ENCODE measurements around the gene GALNT17.
A peak's percentile ranks its signal among the peaks of the same experiment; 100 is the strongest.
"Not testable (repeated sequence)": the region's sequence is repeated elsewhere in the genome, so short reads cannot be mapped to it uniquely, and the experiment has no call there.

The GALNT17 gene

GRCh38 chr7:71695186-71695585, 563.2 kb downstream of the GALNT17 start:
- DNase-seq (no peak), ATAC-seq (no peak)

- ATAC-seq = no peak
Measured at GRCh38 chr7:71696511-71696910, 564.6 kb downstream of the GALNT17 start.

GRCh38 chr7:71697400-71697799, 565.5 kb downstream of the GALNT17 start:
- ATAC-seq (no peak), DNase-seq (no peak)

More at GRCh38 chr7:71696511-71696910, 564.6 kb downstream of the GALNT17 start:
- no peak for DNase-seq

- no peak for ATAC-seq
Measured at GRCh38 chr7:71705217-71705616, 573.3 kb downstream of the GALNT17 start.

GRCh38 chr7:71705901-71706596, 574.1 kb downstream of the GALNT17 start:
- no peak for DNase-seq
- no peak for ATAC-seq

More at GRCh38 chr7:71705217-71705616, 573.3 kb downstream of the GALNT17 start:
- DNase-seq = no peak

GRCh38 chr7:71706597-71706975, 574.6 kb downstream of the GALNT17 start:
- ATAC-seq = no peak
- no peak for DNase-seq

- ATAC-seq (no peak), DNase-seq (no peak)
Measured at GRCh38 chr7:71707041-71707440, 575.1 kb downstream of the GALNT17 start.

- no peak for DNase-seq
- ATAC-seq = no peak
Measured at GRCh38 chr7:71708710-71709109, 576.8 kb downstream of the GALNT17 start.

GRCh38 chr7:71710442-71710841, 578.5 kb downstream of the GALNT17 start:
- ATAC-seq (no peak), DNase-seq (no peak)

GRCh38 chr7:71712653-71713180, 580.8 kb downstream of the GALNT17 start:
- DNase-seq (no peak), ATAC-seq (no peak)

- ATAC-seq = no peak
- DNase-seq = no peak
Measured at GRCh38 chr7:71716690-71717089, 584.7 kb downstream of the GALNT17 start.

GRCh38 chr7:71718563-71718962, 586.6 kb downstream of the GALNT17 start:
- DNase-seq (no peak), ATAC-seq (no peak)

- DNase-seq = no peak
- ATAC-seq = no peak
Measured at GRCh38 chr7:71721742-71722141, 589.8 kb downstream of the GALNT17 start.

- DNase-seq = no peak
- ATAC-seq = no peak
Measured at GRCh38 chr7:71723859-71724258, 591.9 kb downstream of the GALNT17 start.

- DNase-seq (no peak), ATAC-seq (no peak)
Measured at GRCh38 chr7:71727347-71727746, 595.4 kb downstream of the GALNT17 start.

- ATAC-seq (no peak), DNase-seq (no peak)
Measured at GRCh38 chr7:71731740-71732139, 599.8 kb downstream of the GALNT17 start.

- ATAC-seq (peak; percentile 36), DNase-seq (peak; percentile 80)
Measured at GRCh38 chr7:71733107-71733870, 601.3 kb downstream of the GALNT17 start.

- DNase-seq (peak; percentile 55), ATAC-seq (no peak)
Measured at GRCh38 chr7:71735961-71736556, 604.1 kb downstream of the GALNT17 start.

- ATAC-seq, DNase-seq: not testable (repeated sequence)
Measured at GRCh38 chr7:71737931-71738540, 606.1 kb downstream of the GALNT17 start.

GRCh38 chr7:71739520-71740173, 607.7 kb downstream of the GALNT17 start:
- ATAC-seq (no peak), DNase-seq (no peak)

- DNase-seq (no peak), ATAC-seq (no peak)
Measured at GRCh38 chr7:71740174-71740560, 608.2 kb downstream of the GALNT17 start.

- no peak for ATAC-seq
- DNase-seq = no peak
Measured at GRCh38 chr7:71746006-71746405, 614.1 kb downstream of the GALNT17 start.

All from stimulated activated naive CD8-positive, alpha-beta T cell treated with anti-CD3 and anti-CD28 coated beads, Interleukin-15, Interleukin-2, amounts not matched to agents 100 U/mL and 50 U/mL, for 24 hours (primary cell).